Measurements from ENCODE around the gene SLFN12L.
"Not testable (repeated sequence)": the region's sequence is repeated elsewhere in the genome, so short reads cannot be mapped to it uniquely, and the experiment has no call there.

SLFN12L gene

DNA sequence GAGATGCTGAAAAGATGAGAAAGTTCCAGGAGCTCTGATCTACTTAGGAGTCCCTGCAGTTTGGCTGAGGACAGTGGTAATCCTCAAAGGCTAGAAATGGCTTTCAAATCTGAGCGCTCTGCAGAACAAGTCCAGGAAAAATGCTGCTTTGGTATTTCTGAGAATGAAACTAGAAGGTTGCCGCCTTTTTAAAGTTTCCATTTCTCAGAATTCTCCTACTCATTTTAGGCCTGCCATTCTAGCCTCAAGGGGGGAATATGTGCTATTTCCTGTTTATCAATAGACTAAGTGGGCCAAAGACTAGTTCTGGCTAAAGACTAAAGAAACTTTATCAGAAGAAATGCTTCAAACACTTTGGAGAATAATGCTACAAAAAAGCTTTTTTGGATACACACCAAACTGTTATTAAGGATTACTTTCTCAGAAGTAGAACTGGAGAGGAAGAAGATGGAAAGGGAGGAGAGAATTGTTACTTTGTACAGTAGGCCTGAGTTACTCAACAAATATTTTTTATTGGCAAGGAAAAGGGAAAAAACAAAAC is at the start of gene SLFN12L:
Gene SLFN12L, minus strand, starts transcription at position 78 of the 541 bp plus-strand sequence. CDS start 15,314 bp downstream, outside the sequence.
- DNase-seq: no peak

DNA sequence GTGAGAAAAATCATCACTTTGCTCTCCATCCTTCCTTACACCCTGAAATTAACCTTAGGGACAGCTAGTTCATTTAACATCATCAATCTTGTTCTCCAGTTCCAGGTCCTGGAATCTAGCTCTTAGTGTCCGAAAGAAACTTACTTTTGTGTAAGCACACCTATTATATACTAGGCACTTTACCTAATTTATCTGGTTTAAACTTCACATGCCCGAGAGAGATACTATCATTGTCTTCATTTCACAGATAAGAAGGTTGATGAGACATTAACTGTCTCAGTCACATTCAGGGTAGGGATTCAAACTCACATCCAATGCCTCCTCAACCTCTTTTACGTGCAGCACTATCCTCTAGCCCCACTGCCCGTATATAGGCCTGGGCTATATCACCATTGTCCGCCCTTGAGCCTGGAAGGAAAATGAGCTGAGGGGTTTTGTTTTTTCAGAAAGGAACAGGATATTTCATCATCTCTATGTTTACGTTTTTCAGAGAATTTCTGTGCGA is 49.1 kb upstream of the SLFN12L start:
- DNase-seq: no peak

DNA sequence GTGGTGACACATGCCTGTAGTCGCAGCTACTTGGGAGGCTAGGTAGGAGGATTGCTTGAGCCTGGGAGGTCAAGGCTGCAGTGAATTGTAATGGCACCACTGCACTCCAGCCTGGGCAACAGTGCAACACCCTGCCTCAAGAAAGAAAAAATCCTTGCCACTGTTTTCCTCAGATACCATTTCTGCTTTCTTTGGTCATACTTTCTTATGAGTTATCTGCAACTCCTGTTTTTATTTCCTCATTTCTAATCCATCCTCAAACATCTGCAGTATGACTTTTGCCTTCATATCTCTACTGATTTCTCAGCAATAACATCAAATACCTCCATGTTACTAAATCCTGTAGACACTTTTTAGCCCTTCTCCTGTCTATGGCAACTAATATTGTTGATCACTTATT is 46.6 kb upstream of the SLFN12L start:
- DNase-seq: no peak

DNA sequence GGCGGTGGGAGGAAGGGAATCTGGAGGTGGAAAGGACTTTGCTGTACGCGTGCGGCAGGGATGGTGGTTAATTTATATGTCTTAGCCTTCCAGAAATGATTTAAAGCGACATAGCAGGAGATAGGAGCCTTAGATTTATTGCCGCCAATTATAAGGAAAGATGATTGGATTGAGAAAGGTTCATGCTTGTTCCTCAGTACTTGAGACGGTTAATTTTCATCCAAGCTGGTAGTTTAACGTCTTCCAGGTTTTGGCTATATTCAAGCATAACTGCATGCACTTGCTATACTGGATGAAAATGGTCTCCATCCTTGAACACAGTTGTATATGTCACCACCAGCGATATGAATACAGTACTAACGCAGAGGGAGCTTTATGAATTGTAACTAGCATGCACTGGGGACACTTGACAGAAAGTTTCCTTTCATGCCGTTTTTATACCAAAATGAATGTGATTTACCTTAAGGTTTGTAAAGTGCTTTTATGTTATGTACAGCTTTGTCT is 41.5 kb upstream of the SLFN12L start:
- no peak for DNase-seq

DNA sequence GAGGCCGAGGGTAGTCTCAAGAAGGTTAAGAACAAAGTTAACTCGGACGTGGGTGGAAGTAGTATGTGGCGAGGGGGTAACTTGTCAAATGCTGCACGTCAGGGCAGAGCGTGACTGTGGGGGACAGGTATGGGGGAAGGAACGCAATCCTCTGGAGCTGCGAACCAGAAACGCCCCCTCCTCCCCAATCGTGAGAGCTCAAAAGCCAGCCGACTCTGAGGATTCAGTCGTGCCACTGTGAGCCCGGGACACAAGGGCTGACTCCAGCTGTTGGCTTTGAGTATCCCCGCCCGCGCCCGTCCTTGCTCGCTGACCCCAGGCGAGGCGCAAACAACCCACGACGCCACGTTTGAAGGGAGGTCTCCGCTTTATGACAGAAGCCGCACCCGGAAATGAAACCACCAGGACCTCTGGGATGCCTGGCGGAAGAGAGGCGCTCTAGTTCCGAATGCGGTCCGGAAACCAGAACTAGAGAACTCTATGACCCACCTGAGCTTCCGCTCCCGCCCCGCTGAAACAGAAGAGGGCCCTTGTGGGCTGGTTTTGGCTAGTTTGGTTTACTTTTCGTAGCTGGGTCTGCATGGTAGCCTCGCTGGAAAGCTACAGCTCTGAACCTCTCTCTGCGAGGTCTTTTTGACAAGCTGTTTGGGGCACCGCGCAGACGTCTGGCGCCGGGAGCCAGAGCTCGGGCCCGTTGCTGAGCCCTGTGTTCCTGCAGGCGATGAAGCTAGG is 40.9 kb upstream of the SLFN12L start, which contains the start of gene PEX12:
Gene PEX12, minus strand, starts transcription at position 375 of the 732 bp plus-strand sequence. CDS start 550 bp downstream, outside the sequence.
- peak; percentile 95 for DNase-seq

DNA sequence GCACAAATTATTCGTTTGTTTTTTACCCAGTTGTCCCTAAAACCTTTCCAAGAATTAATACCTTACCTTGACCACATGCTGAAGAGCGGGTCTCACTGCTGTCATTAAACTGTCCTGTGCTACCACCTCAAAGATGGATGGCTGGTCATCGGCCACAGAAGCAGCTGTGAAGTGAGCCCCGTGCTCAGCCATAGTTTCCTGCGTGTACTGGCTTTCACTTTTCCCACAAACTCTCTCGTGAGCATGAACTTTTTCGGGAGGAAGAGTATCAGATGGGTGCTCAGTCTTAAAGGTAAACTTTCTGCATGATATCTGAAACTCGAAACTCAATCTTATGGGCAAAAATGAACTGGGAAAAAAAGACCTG is 40.3 kb upstream of the SLFN12L start:
- no peak for DNase-seq

DNA sequence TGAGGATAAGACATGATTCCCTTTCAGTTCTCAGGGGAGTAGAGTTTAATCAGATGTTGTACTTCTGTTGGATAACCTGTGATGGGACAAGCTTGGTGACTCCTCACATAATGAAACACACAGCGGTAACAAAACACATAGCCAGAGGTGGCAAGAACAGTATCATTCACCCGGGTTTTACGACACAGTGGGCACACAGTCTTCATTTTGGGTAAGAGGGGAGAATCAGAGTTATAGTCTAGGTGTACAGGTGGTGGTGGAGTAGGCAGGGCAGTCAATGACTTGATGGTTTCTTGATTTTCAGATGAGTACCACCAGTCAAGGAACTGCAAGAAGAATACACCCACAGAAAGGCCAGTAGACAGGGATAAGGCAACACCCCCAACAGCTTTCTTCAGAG is 38.3 kb upstream of the SLFN12L start:
- no peak for DNase-seq

DNA sequence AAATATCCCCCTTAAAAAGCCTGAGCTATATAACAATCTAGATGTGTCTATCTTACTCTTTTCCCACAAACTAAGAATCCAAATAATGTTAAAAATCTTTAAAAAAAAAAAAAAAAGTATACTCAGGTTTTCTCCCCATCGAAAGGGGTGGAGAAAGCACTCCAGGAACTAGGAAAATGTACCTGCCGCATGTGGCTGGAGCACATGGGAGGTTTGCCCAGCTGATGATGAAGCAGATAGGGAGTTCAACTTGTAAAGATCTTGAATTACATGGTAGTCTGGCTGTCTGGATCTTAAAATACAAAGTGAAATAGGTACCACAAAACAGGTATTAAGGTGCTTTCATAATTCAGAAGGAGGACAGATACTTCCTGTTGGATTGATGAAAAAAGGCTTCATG is 31.9 kb upstream of the SLFN12L start:
- no peak for DNase-seq

DNA sequence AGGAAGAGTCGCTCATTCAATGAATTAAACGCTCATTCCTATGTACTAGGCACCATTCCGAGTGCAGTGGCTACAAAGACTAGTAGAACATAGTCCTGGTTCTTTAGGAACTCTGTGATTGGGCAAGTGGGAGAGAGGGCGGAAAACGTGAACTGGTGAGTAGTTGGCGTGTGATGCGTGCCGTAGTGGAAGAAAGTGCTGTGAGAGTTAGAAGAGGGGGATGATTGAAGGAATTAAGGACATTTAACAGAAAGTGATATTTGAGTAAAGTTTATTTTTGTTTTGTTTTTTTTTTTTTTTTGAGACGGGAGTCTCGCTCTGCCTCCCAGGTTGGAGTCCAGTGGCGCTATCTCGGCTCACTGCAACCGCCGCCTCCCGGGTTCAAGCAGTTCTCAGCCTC is 31.1 kb upstream of the SLFN12L start:
- no peak for DNase-seq

DNA sequence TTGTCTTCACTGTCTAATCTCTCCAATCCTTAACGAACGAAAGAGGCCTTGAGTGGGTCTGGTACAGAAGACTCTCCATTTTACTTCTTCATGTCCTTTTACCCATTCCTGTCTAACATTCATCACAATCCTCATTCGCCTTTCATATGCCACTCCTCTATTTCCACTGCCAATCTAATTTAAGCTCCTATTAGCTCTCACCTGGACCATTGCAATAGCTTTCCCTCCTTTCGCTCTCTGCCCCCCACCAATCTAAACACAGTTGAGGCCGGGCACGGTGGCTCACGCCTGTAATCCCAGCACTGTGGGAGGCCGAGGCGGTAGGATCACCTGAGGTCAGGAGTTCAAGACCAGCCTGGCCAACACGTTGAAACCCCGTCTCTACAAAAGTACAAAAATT is 29.5 kb upstream of the SLFN12L start:
- no peak for DNase-seq

DNA sequence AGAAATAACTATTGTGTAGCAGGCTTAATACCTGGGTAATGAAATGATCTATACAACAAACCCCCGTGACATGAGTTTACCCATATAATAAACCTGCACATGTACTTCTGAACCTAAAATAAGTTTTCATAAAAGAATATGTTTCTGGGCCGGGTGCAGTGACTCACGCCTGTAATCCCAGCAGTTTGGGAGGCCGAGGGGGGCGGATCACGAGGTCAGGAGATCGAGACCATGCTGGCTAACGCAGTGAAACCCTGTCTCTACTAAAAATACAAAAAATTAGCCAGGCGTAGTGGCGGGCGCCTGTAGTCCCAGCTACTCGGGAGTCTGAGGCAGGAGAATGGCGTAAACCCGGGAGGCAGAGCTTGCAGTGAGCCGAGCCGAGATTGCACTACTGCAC is 25.7 kb upstream of the SLFN12L start:
- DNase-seq: not testable (repeated sequence)

DNA sequence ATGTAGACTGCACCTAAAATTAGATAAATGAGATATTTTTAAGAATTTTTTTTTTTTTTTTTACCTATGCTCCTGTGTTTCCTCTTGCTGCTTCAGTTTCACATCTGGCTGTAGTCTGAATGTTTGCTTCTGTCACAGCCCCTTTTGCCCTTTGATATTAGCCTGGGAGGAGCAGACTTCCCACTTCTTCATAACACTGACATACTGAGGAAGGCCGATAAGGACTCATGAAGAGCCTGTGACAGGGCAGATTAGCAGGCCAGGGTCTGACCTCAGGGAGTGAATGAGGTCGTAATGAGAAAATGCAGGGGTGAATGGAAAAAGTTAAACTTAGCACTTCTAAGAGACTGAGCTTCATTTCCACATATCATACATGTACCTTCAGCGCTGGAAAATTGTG is 23.2 kb upstream of the SLFN12L start, which contains the start of gene SLFN14:
Gene SLFN14, minus strand, starts transcription at position 117 of the 400 bp plus-strand sequence. CDS start 2,757 bp downstream, outside the sequence.
- no peak for DNase-seq

DNA sequence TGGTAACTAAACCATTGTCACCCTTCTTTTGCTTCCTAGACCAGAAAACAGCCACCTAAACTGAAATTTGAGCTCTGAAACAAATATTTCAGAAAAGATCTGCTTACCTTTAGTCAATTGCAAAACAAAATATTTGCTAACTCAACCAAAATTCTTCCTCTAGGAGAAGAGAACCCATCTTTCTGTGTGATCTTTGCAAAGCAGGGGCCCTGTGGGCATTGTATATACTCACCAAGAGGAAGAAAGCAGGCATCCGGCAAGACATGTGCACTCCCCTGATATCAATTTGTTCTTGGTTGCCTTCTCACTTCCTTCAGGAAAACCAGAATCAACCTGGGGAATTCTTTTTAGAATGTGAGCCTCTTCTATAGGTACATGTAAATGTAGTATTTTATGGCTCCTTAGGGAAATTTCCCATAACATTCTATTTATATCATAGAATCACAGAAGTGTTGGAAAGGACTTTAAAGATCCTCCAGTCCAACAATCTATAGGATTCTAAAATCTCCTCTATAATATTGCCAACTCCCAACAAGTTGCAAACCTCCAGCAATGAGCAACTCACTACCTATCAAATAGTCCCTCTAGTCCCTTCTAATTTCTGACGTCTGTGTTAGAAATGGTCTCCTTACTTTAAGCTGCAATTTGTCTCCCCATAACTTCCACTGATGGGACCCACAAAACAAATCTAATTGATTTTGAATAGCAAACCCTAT is 22.2 kb upstream of the SLFN12L start:
- DNase-seq: no peak

DNA sequence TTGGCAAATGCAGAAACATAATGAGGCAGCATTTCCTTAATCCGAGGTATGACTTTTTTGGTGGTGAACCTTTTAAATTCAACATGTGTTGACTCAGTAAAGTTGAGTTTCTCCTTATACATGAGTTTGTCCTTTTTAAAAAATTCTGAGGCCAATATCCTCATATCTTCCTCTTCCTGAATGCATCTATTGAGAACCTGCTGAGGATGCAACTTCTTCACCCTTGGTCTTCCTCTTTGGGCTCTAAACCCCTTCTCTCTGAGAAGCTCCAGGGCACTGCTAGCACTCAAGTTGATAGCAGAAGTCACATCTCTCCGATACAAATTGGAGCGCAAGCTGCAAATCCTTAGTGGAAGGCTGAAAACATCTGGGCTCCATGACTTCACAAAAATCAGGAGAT is 19.9 kb upstream of the SLFN12L start:
- no peak for DNase-seq

DNA sequence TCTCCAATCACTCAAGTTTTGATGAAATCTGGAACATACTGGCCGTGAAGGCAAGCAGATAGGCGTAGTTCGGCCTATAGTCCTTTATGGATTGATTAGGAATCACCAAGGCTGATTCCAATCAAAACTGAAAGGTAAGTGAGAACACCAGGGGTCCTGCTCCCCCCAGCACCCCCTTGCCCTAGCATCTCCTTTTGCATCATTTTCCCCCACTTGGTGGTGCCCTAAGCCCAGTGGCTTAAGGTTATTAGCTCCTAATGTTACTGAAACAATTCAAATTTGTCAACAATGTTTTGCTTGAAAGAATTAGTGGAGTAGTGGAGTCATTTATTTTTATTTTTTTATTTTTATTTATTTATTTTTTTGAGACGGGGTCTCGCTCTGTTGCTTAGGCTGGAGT is 18.2 kb upstream of the SLFN12L start:
- no peak for DNase-seq

DNA sequence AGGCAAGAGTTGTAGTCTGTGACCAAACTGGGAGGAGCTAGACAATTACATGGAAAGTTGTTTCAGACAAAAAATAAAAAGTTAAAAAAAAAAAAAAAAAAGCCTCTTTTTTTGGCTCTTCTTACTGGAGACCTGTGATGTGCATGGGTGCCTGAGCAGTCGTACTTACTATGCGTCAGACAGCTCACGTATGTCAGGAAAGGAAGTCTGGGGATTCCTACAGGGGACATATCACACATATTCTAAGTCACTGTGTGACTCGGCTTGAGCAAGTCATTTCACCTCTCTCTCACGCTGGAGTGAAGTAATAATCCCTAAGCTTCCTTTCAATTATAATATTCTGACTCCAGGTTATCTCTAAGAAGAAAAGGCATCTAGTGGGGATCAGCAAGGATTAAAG is 17.2 kb upstream of the SLFN12L start:
- no peak for DNase-seq

DNA sequence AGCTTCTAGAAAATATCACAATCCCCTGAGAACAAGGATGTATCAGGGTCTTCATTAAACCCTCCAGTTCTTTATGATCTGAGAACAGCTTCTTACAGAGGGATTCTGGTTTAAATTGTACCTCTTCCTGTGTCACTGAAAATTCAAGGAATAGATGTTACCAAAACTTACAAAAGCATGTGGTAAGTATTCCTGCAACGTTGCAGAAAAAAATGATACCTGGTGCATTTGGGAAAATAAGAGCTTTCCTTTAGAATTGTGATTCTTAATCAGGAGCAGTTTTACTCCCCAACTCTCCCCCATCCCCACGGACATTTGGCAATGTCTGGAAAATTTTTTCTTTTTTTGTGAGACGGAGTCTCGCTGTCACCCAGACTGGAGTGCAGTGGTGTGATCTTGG is 15.8 kb upstream of the SLFN12L start:
- no peak for DNase-seq

DNA sequence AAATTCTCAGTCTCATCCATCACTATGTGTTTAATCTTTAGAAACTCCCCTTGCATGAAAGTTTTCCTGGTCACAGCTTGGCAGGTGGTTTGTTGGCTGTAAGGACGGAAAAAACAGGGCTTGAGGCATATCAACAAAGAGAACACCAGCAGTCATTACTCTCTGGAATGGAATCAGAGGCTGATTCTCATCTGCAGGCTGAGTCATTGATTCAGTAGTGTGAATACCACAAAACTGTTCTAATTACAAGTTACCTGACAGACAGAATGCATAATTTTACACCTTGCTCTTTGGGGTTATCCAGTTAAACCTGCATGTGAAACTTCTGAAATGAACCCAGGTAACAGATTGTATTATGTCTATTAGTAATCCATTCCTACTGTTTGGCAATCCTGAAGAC is 11.5 kb upstream of the SLFN12L start:
- no peak for DNase-seq

DNA sequence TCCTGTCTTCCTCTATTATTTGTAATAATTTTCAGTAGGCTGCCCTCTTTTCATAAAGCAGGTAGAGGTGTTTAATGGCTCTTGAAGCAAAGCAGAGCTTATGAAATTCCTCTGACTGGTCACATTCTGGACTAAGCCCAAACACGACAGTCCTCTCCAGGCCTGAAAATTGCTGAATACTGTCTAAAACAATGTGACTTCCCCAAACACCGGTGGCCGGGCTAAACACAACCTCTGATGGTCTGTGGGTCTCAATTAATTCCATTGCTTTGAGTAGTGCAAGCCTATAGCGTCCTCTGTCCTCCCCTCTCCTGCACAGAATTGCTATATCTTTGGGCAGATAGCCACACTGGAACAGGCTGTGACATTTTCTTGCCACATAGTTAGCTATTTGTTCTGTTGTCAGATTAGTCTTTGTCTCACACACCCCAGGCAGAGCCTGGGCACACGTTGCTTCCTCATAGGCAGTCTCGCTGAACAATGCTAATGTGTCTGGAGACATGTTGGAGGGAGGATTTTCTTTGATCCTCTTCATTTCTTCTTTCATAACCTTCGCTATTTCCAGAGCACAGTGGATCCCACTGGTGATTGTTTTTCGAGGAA is 10.8 kb upstream of the SLFN12L start:
- DNase-seq: no peak

DNA sequence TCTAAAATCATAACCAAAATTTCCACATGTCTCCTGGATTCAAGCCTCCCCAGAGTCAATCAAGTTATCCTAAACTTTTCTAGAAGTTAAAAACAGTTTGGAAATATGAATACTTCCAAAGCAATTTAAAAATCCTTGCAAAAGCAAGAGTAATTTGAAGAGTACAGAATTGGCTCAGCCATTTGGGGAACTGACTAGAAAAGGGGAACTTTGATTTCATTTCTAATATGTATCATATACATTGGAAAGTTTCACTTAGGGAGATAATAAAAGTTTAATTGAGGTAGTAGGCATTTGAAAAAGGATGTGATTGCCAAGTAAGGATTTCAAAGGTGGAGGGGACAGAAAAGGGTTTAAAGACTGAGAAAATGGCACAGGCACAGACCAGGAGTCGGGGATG is 9.0 kb upstream of the SLFN12L start:
- DNase-seq: no peak

DNA sequence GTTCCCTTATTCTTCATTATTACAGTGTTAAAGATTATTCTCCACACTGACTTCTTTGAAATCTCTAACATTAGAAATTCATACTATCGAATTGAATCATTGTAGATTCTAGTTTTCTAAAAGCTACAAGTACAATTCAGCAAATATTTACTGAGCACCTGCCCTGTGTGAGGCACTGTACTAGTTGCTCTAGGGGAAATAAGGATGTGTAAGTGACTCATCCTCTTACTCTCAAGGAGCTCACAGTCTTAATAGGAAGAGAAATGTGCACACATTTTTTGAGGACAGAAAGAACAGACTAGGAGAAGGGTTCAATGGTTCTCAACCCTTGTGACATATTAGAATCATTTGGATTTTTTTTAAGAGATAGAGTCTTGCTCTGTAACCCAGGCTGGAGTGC is 7.7 kb upstream of the SLFN12L start:
- DNase-seq: no peak

DNA sequence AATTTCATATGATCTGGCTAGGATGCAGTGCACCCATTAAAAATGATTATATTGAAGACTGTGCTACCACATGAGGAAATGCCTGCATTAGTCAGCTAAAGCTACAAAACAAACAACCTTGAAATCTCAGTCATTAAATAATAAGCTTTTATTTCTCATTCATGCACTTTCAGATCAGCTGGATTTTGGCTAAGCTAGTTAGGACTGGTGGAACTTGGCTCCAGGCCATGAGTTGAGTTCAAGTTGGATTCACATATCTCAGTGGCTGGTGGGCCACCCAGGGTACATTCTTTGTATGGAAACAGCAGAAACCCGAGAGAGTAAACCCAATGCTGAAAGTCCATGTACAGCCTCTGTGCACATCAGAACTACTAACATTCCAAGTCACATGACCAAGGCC is 6.4 kb upstream of the SLFN12L start:
- DNase-seq: no peak

DNA sequence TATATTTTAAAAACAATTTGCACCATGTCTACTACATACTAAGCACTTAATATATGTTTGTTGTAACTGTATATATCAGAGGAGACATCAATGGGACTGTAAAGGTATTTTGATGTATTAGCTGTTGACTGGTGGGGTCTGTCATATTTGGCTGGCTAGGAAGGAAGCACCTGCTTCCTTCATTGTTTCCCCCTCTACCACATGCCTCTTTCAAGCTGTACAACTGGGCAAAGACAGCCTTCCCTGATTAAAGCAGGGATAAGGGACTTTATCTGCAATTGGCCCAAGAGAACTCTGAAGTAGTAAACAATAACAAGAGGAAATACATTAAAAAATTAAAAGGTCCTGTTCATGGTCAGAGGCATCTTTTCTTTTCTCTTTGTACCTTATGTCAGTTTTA is 5.5 kb upstream of the SLFN12L start:
- DNase-seq: no peak
